GM23338 (cell line): Measurements from ENCODE around the gene FHOD1. TPM values are rescaled to one million over a fixed set of nuclear protein-coding genes. Genes with fewer than 3 reads are reported as not detected.

Source experiments
- STAT1 ChIP-seq: IDR thresholded peaks from one replicate; pipeline ENCODE4 v1.6.1; 2016; ENCODE audit warnings: antibody characterized with exemption; ENCODE audit not compliant: unreplicated experiment
- ZNF114 ChIP-seq: fragments of 250-450 bp; sonication (Bioruptor Pico); IDR thresholded peaks from 2 replicates; pipeline ENCODE4 v1.5.0; 2020; ENCODE audit warnings: mild to moderate bottlenecking, moderate library complexity
- polyA plus RNA-seq: library from polyadenylated mRNA; unstranded; fragments of >200 nt; fragmentation: Nextera tagmentation; extraction: Ambion mirVana; gene quantifications from 2 replicates; pipeline ENCODE4 v1.2.1, GENCODE V29; 2016
- total RNA-seq: library from RNA; depleted of rRNA; stranded (reverse); fragments of >200 nt; shearing (Covaris generic); gene quantifications from 2 replicates; pipeline ENCODE4 v1.2.3, GENCODE V29; 2014
- TF ChIP-seq, protein P1 (sequence below): fragments of 250-450 bp; sonication (Bioruptor Pico); IDR thresholded peaks from 2 replicates; pipeline ENCODE4 v1.5.0; 2020; ENCODE audit warnings: mild to moderate bottlenecking, moderate library complexity
- TF ChIP-seq, protein P2 (sequence below): IDR thresholded peaks from one replicate; pipeline ENCODE4 v1.6.1; 2018; ENCODE audit warnings: antibody characterized with exemption; ENCODE audit not compliant: unreplicated experiment
- TF ChIP-seq, protein P3 (sequence below), 2 experiments: fragments of 200-600 bp in 1 of 2; sonication (generic) in 1 of 2; conservative IDR thresholded peaks; 2 replicates each; pipeline versions ENCODE4 v1.5.1 to v1.6.1; 2016 to 2017; ENCODE audit warnings: antibody characterized with exemption in 2 of 2, low read depth in 2 of 2, mild to moderate bottlenecking in 2 of 2, moderate library complexity in 1 of 2

The FHOD1 gene
- total and polyA plus RNA-seq, 2 experiments from 2014 or later, result 26.2 to 52.7 TPM

DNA sequence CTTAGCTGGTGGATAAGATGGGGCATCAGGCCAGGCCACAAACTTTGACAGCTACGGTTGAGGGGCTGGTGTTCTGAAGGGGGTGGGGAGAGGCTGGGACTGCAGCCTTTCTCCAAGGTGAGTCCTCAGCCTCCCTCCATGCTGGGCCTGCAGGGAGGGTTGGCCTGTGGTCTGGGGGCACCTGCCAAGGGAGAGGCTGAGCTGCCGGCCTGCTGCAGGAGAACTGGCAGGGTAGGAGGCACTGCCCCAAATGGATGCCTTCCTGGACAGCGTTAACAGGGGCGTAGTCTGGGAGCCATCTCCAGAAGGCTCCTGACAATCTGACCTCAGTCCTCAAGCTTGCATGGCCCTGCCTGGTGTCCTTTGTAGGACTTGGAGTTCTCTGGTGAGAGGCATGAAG, 43.2 kb downstream of the FHOD1 start (continued):
- TF ChIP-seq, protein P1, sequence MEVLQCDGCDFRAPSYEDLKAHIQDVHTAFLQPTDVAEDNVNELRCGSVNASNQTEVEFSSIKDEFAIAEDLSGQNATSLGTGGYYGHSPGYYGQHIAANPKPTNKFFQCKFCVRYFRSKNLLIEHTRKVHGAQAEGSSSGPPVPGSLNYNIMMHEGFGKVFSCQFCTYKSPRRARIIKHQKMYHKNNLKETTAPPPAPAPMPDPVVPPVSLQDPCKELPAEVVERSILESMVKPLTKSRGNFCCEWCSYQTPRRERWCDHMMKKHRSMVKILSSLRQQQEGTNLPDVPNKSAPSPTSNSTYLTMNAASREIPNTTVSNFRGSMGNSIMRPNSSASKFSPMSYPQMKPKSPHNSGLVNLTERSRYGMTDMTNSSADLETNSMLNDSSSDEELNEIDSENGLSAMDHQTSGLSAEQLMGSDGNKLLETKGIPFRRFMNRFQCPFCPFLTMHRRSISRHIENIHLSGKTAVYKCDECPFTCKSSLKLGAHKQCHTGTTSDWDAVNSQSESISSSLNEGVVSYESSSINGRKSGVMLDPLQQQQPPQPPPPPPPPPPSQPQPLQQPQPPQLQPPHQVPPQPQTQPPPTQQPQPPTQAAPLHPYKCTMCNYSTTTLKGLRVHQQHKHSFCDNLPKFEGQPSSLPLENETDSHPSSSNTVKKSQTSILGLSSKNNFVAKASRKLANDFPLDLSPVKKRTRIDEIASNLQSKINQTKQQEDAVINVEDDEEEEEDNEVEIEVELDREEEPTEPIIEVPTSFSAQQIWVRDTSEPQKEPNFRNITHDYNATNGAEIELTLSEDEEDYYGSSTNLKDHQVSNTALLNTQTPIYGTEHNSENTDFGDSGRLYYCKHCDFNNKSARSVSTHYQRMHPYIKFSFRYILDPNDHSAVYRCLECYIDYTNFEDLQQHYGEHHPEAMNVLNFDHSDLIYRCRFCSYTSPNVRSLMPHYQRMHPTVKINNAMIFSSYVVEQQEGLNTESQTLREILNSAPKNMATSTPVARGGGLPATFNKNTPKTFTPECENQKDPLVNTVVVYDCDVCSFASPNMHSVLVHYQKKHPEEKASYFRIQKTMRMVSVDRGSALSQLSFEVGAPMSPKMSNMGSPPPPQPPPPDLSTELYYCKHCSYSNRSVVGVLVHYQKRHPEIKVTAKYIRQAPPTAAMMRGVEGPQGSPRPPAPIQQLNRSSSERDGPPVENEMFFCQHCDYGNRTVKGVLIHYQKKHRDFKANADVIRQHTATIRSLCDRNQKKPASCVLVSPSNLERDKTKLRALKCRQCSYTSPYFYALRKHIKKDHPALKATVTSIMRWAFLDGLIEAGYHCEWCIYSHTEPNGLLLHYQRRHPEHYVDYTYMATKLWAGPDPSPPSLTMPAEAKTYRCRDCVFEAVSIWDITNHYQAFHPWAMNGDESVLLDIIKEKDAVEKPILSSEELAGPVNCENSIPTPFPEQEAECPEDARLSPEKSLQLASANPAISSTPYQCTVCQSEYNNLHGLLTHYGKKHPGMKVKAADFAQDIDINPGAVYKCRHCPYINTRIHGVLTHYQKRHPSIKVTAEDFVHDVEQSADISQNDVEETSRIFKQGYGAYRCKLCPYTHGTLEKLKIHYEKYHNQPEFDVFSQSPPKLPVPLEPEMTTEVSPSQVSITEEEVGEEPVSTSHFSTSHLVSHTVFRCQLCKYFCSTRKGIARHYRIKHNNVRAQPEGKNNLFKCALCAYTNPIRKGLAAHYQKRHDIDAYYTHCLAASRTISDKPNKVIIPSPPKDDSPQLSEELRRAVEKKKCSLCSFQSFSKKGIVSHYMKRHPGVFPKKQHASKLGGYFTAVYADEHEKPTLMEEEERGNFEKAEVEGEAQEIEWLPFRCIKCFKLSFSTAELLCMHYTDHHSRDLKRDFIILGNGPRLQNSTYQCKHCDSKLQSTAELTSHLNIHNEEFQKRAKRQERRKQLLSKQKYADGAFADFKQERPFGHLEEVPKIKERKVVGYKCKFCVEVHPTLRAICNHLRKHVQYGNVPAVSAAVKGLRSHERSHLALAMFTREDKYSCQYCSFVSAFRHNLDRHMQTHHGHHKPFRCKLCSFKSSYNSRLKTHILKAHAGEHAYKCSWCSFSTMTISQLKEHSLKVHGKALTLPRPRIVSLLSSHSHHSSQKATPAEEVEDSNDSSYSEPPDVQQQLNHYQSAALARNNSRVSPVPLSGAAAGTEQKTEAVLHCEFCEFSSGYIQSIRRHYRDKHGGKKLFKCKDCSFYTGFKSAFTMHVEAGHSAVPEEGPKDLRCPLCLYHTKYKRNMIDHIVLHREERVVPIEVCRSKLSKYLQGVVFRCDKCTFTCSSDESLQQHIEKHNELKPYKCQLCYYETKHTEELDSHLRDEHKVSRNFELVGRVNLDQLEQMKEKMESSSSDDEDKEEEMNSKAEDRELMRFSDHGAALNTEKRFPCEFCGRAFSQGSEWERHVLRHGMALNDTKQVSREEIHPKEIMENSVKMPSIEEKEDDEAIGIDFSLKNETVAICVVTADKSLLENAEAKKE (CRISPR knock-in tag), result no peak
- TF ChIP-seq STAT1 (no peak), ZNF114 (no peak)
- TF ChIP-seq, protein P2, sequence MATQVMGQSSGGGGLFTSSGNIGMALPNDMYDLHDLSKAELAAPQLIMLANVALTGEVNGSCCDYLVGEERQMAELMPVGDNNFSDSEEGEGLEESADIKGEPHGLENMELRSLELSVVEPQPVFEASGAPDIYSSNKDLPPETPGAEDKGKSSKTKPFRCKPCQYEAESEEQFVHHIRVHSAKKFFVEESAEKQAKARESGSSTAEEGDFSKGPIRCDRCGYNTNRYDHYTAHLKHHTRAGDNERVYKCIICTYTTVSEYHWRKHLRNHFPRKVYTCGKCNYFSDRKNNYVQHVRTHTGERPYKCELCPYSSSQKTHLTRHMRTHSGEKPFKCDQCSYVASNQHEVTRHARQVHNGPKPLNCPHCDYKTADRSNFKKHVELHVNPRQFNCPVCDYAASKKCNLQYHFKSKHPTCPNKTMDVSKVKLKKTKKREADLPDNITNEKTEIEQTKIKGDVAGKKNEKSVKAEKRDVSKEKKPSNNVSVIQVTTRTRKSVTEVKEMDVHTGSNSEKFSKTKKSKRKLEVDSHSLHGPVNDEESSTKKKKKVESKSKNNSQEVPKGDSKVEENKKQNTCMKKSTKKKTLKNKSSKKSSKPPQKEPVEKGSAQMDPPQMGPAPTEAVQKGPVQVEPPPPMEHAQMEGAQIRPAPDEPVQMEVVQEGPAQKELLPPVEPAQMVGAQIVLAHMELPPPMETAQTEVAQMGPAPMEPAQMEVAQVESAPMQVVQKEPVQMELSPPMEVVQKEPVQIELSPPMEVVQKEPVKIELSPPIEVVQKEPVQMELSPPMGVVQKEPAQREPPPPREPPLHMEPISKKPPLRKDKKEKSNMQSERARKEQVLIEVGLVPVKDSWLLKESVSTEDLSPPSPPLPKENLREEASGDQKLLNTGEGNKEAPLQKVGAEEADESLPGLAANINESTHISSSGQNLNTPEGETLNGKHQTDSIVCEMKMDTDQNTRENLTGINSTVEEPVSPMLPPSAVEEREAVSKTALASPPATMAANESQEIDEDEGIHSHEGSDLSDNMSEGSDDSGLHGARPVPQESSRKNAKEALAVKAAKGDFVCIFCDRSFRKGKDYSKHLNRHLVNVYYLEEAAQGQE, result no peak
- TF ChIP-seq, protein P3, sequence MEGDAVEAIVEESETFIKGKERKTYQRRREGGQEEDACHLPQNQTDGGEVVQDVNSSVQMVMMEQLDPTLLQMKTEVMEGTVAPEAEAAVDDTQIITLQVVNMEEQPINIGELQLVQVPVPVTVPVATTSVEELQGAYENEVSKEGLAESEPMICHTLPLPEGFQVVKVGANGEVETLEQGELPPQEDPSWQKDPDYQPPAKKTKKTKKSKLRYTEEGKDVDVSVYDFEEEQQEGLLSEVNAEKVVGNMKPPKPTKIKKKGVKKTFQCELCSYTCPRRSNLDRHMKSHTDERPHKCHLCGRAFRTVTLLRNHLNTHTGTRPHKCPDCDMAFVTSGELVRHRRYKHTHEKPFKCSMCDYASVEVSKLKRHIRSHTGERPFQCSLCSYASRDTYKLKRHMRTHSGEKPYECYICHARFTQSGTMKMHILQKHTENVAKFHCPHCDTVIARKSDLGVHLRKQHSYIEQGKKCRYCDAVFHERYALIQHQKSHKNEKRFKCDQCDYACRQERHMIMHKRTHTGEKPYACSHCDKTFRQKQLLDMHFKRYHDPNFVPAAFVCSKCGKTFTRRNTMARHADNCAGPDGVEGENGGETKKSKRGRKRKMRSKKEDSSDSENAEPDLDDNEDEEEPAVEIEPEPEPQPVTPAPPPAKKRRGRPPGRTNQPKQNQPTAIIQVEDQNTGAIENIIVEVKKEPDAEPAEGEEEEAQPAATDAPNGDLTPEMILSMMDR (conservative IDR thresholded peaks at IDR 0.05; ENCODE audit: low read depth in 2 of 2), result no peak
